ENCODE results near the gene TRIM36.

- TF ChIP-seq EP300 (IDR thresholded peaks at IDR 0.05) = no peak
- no peak for TF ChIP-seq CTCF (IDR thresholded peaks at IDR 0.05)
- TF ChIP-seq POLR2A (IDR thresholded peaks at IDR 0.05) = no peak
- no peak for TF ChIP-seq POLR2AphosphoS5 (IDR thresholded peaks at IDR 0.05)
These were observed 25.0 kb upstream of the TRIM36 start for GRCh38 chr5:115194676-115195075.

All from sigmoid colon (tissue), 4 donors.